H1 (cell line): ENCODE results near the gene THRB. TPM values are rescaled to one million over a fixed set of nuclear protein-coding genes. Genes with fewer than 3 reads are reported as not detected.

Experiments used
- CTCF ChIA-PET: fragments of 300-600 bp; sonication (Branson Sonifier 250); formaldehyde crosslinking; loops from one replicate; lab custom pipeline; 2021; ENCODE audit not compliant: partially characterized antibody; lab: Charles Lee
- POLR2A ChIA-PET: fragments of 300-600 bp; sonication (Branson Sonifier 250); formaldehyde crosslinking; loops from one replicate; lab custom pipeline; 2021; ENCODE audit warnings: inconsistent platforms; ENCODE audit not compliant: partially characterized antibody; lab: Charles Lee
- DNase-seq, 2 experiments: peaks; one replicate each; pipeline versions ENCODE4 v3.0.0 to v3.0.0-alpha.2; 2010 to 2022; ENCODE audit warnings: low spot score in 2 of 2, low read depth in 1 of 2, mixed read lengths in 1 of 2
- FAIRE-seq: peaks from 2 replicates; lab custom pipeline; 2011; peaks lifted over from hg19 to GRCh38; lab: Jason Lieb, UNC
- H2AFZ ChIP-seq: 2 replicates; pipeline ENCODE4 v1.8.1; 2012; ENCODE audit warnings: low read length, inconsistent platforms
- H2AK5ac ChIP-seq: 2 replicates; pipeline ENCODE4 v1.6.1; 2013; ENCODE audit warnings: low read depth, low read length
- H2BK120ac ChIP-seq: replicated peaks from 2 replicates; pipeline ENCODE3; 2013; ENCODE audit warnings: low read depth, low read length, inconsistent platforms
- H2BK12ac ChIP-seq: 2 replicates; pipeline ENCODE4 v1.6.1; 2013; ENCODE audit warnings: low read depth, low read length
- H2BK15ac ChIP-seq: 2 replicates; pipeline ENCODE4 v1.6.1; 2013; ENCODE audit warnings: low read length
- H2BK20ac ChIP-seq: 2 replicates; pipeline ENCODE4 v1.6.1; 2013; ENCODE audit warnings: low read length
- H2BK5ac ChIP-seq: 2 replicates; pipeline ENCODE4 v1.6.1; 2013; ENCODE audit warnings: low read depth, low read length
- H3K14ac ChIP-seq: 2 replicates; pipeline ENCODE4 v1.6.1; 2013; ENCODE audit warnings: inconsistent platforms; ENCODE audit not compliant: insufficient read length
- H3K18ac ChIP-seq: 2 replicates; pipeline ENCODE4 v1.6.1; 2013; ENCODE audit warnings: low read length; ENCODE audit errors: extremely low read depth
- H3K23ac ChIP-seq: 2 replicates; pipeline ENCODE4 v1.6.1; 2013; ENCODE audit warnings: inconsistent platforms; ENCODE audit not compliant: insufficient read length
- H3K23me2 ChIP-seq: 2 replicates; pipeline ENCODE4 v1.6.1; 2013; ENCODE audit warnings: low read depth, low read length
- H3K27ac ChIP-seq: 2 replicates; pipeline ENCODE4 v1.6.1; 2011; ENCODE audit warnings: low read depth, low read length, inconsistent platforms
- H3K27me3 ChIP-seq, 4 experiments: replicated peaks in 1 of 4; 1 replicate in 1 of 4; 2 replicates in 3 of 4; pipeline versions ENCODE4 v1.6.1 to v1.8.1; 2011 to 2013; ENCODE audit warnings: low read length in 3 of 4, mild to moderate bottlenecking in 3 of 4, inconsistent platforms in 2 of 4, mixed read lengths in 2 of 4, moderate library complexity in 1 of 4; ENCODE audit not compliant: control insufficient read depth in 3 of 4, insufficient read depth in 3 of 4; ENCODE audit errors: extremely low read depth in 1 of 4
- H3K36me3 ChIP-seq, 4 experiments: 2 replicates each; pipeline versions ENCODE4 v1.6.1 to v1.8.1; 2011 to 2013; ENCODE audit warnings: mild to moderate bottlenecking in 4 of 4, low read length in 3 of 4, moderate library complexity in 2 of 4, control low read depth in 1 of 4, inconsistent platforms in 1 of 4; ENCODE audit not compliant: insufficient read depth in 4 of 4, control insufficient read depth in 2 of 4
- H3K4ac ChIP-seq: replicated peaks from 2 replicates; pipeline ENCODE3; 2013; ENCODE audit warnings: low read length, low read depth, mixed read lengths, inconsistent platforms; ENCODE audit not compliant: insufficient read length
- H3K4me1 ChIP-seq, 4 experiments: replicated peaks in 1 of 4; 1 replicate in 1 of 4; 2 replicates in 3 of 4; pipeline versions ENCODE4 v1.6.1 to v1.8.1; 2011 to 2013; ENCODE audit warnings: low read length in 3 of 4, inconsistent platforms in 2 of 4, mixed read lengths in 1 of 4; ENCODE audit not compliant: insufficient read depth in 4 of 4, control insufficient read depth in 3 of 4
- H3K4me2 ChIP-seq, 2 experiments: 2 replicates each; pipeline versions ENCODE4 v1.6.1 to v1.8.1; 2011 to 2013; ENCODE audit warnings: low read depth in 2 of 2, low read length in 2 of 2, control low read depth in 1 of 2, inconsistent platforms in 1 of 2, mild to moderate bottlenecking in 1 of 2; ENCODE audit not compliant: insufficient read depth in 1 of 2
- H3K4me3 ChIP-seq, 4 experiments: fragments of 200-600, 300-600 bp in 1 of 4; sonication (generic), shearing (Covaris generic), sonication (Bioruptor Twin) in 1 of 4; 2 replicates each; pipeline versions ENCODE4 v1.5.1 to v1.8.1; 2011 to 2016; ENCODE audit warnings: low read length in 4 of 4, low read depth in 3 of 4, control low read depth in 2 of 4, inconsistent platforms in 2 of 4, mild to moderate bottlenecking in 2 of 4, mixed read lengths in 1 of 4, moderate library complexity in 1 of 4; ENCODE audit not compliant: insufficient read depth in 2 of 4; ENCODE audit errors: extremely low read depth in 1 of 4
- H3K56ac ChIP-seq: replicated peaks from 2 replicates; pipeline ENCODE3; 2013; ENCODE audit warnings: low read depth, mild to moderate bottlenecking, mixed read lengths, low read length, inconsistent platforms; ENCODE audit not compliant: insufficient read length
- H3K79me1 ChIP-seq: 2 replicates; pipeline ENCODE4 v1.6.1; 2013; ENCODE audit warnings: low read depth, low read length, control low read depth
- H3K79me2 ChIP-seq, 2 experiments: 2 replicates each; pipeline versions ENCODE4 v1.6.1 to v1.8.1; 2012 to 2013; ENCODE audit warnings: low read length in 2 of 2, mild to moderate bottlenecking in 2 of 2, inconsistent platforms in 1 of 2; ENCODE audit not compliant: insufficient read depth in 2 of 2, control insufficient read depth in 1 of 2
- H3K9ac ChIP-seq, 4 experiments: replicated peaks in 1 of 4; 1 replicate in 1 of 4; 2 replicates in 3 of 4; pipeline versions ENCODE4 v1.6.1 to v1.8.1; 2011 to 2013; ENCODE audit warnings: low read depth in 3 of 4, low read length in 3 of 4, control low read depth in 2 of 4, mild to moderate bottlenecking in 2 of 4, moderate library complexity in 2 of 4, inconsistent platforms in 1 of 4; ENCODE audit errors: extremely low read depth in 1 of 4
- H3K9me3 ChIP-seq, 2 experiments: 2 replicates each; pipeline versions ENCODE4 v1.6.1 to v1.8.1; 2012 to 2013; ENCODE audit warnings: mild to moderate bottlenecking in 2 of 2, moderate library complexity in 2 of 2, control low read depth in 1 of 2, inconsistent platforms in 1 of 2, low read depth in 1 of 2, low read length in 1 of 2, mixed read lengths in 1 of 2; ENCODE audit not compliant: insufficient read depth in 2 of 2
- H4K20me1 ChIP-seq, 2 experiments: replicated peaks in 1 of 2; 2 replicates each; pipeline versions ENCODE3 to v1.8.1; 2011 to 2013; ENCODE audit warnings: inconsistent platforms in 2 of 2, low read length in 2 of 2, mild to moderate bottlenecking in 1 of 2; ENCODE audit not compliant: insufficient read depth in 2 of 2, control insufficient read depth in 1 of 2
- H4K5ac ChIP-seq: 2 replicates; pipeline ENCODE4 v1.6.1; 2013; ENCODE audit warnings: low read length, low read depth, mixed read lengths, inconsistent platforms; ENCODE audit not compliant: insufficient read length
- H4K8ac ChIP-seq: 2 replicates; pipeline ENCODE4 v1.8.0; 2013; ENCODE audit warnings: mild to moderate bottlenecking, moderate library complexity, low read length, inconsistent platforms; ENCODE audit not compliant: insufficient read depth; ENCODE audit errors: extremely low read depth
- H4K91ac ChIP-seq: replicated peaks from 2 replicates; pipeline ENCODE3; 2013; ENCODE audit warnings: low read length, mixed read lengths, inconsistent platforms; ENCODE audit not compliant: insufficient read length
- BACH1 ChIP-seq: IDR thresholded peaks from 2 replicates; pipeline ENCODE4 v1.6.1; 2012; ENCODE audit warnings: low read length, improper control_type of control experiment
- CBX5 ChIP-seq: fragments of 300-800, 300-1000 bp; sonication (generic); IDR thresholded peaks from 2 replicates; pipeline ENCODE4 v1.7.1; 2016; ENCODE audit warnings: antibody characterized with exemption, low read length, low read depth
- GTF2F1 ChIP-seq: IDR thresholded peaks from 2 replicates; pipeline ENCODE4 v1.6.1; 2012; ENCODE audit warnings: low read depth, low read length, improper control_type of control experiment, borderline replicate concordance
- MAFK ChIP-seq: IDR thresholded peaks from 2 replicates; pipeline ENCODE4 v1.6.1; 2012; ENCODE audit warnings: low read depth, mild to moderate bottlenecking, improper control_type of control experiment, low read length
- NANOG ChIP-seq: IDR thresholded peaks from 2 replicates; pipeline ENCODE4 v1.6.1; 2011; ENCODE audit warnings: low read length, low read depth, mild to moderate bottlenecking, inconsistent platforms; ENCODE audit not compliant: insufficient read depth, poor library complexity, severe bottlenecking
- SP1 ChIP-seq: IDR thresholded peaks from 2 replicates; pipeline ENCODE4 v1.6.1; 2011; ENCODE audit warnings: low read depth, low read length
- SP4 ChIP-seq: IDR thresholded peaks from 2 replicates; pipeline ENCODE4 v1.6.1; 2012; ENCODE audit warnings: low read length, inconsistent platforms
- SUZ12 ChIP-seq: fragments of 200-600 bp; sonication (generic); IDR thresholded peaks from 2 replicates; pipeline ENCODE4 v1.6.1; 2012; ENCODE audit warnings: mild to moderate bottlenecking, inconsistent platforms, low read length, moderate library complexity, mixed read lengths
- TCF12 ChIP-seq: IDR thresholded peaks from 2 replicates; pipeline ENCODE4 v1.6.1; 2011; ENCODE audit warnings: low read depth, mild to moderate bottlenecking, low read length
- WGBS, 2 experiments: shearing (Covaris generic) in 1 of 2; methylation state at CpG; one replicate each; pipeline versions ENCODE4 v1.1.6 to v1.1.7; 2013 to 2015; ENCODE audit warnings: low lambda C conversion rate in 2 of 2, mixed read lengths in 2 of 2, inconsistent platforms in 1 of 2, low coverage in 1 of 2, missing lambda C conversion rate in 1 of 2; ENCODE audit not compliant: insufficient replicate concordance in 2 of 2, insufficient coverage in 1 of 2, insufficient read length in 1 of 2; ENCODE audit errors: extremely low coverage in 1 of 2, missing lambda C conversion rate in 1 of 2; 5-methylcytosine and 5-hydroxymethylcytosine counted together
- polyA plus RNA-seq, 7 experiments: library from polyadenylated mRNA; depleted of rRNA in 3 of 7; stranded (reverse) in 5 of 7; unstranded in 2 of 7; fragments of >200 nt in 5 of 7; fragments of 200-250 nt in 2 of 7; gene quantifications; 1 replicate in 5 of 7; 2 replicates in 1 of 7; 4 replicates in 1 of 7; pipeline versions ENCODE4 v1.2.1 to v1.2.3, GENCODE V29; 2011 to 2013; ENCODE audit warnings: missing spikeins in 2 of 7, mixed read lengths in 2 of 7
- total RNA-seq: library from RNA; stranded (reverse); fragmentation: NEBNext Ultra II Directional; extraction: Animal tissue kit (Norgen Biotek cat#: 25700); gene quantifications from 2 replicates; pipeline ENCODE4 v1.2.1, GENCODE V29; 2021
- TF ChIP-seq, protein P1 (sequence below), 3 experiments: IDR thresholded peaks; 1 replicate in 2 of 3; 2 replicates in 1 of 3; pipeline versions ENCODE4 v1.5.1 to v1.6.1; 2011; ENCODE audit warnings: low read length in 3 of 3, mild to moderate bottlenecking in 3 of 3, inconsistent platforms in 2 of 3, low read depth in 1 of 3, moderate library complexity in 1 of 3; ENCODE audit not compliant: insufficient read depth in 1 of 3; ENCODE audit errors: control extremely low read depth in 1 of 3
- TF ChIP-seq, protein P2 (sequence below): IDR thresholded peaks from 2 replicates; pipeline ENCODE4 v1.6.1; 2012; ENCODE audit warnings: low read length, inconsistent platforms

The THRB gene
- total and polyA plus RNA-seq, 2 of the 8 experiments (the other 6 are each of a cell fraction or from before 2014, with no cell fraction given), result 0.98 to 3.9 TPM

- Histone ChIP-seq H2BK120ac (no peak overlapping the region), H4K8ac (no peak overlapping the region), H3K27ac (no peak overlapping the region), H3K4ac (no peak overlapping the region), H2BK5ac (no peak overlapping the region), H2BK20ac (no peak overlapping the region), H2AFZ (no peak overlapping the region), H2BK15ac (no peak overlapping the region), H2AK5ac (no peak overlapping the region), H3K56ac (no peak overlapping the region), H3K79me1 (no peaks in the 10 kb centered on the region), H4K91ac (no peak overlapping the region), H3K4me1 (no peaks in the 10 kb centered on the region), H3K23me2 (no peaks in the 10 kb centered on the region), H2BK12ac (no peak overlapping the region), H4K20me1 (no peaks in the 10 kb centered on the region), H3K9ac (no peak overlapping the region), H3K36me3 (no peaks in the 10 kb centered on the region), H4K5ac (no peak overlapping the region), H3K27me3 (no peaks in the 10 kb centered on the region), H3K79me2 (no peaks in the 10 kb centered on the region), H3K4me3 (no peak overlapping the region), H3K4me2 (no peak overlapping the region), H3K18ac (no peak overlapping the region), H3K9me3 (no peaks in the 10 kb centered on the region), H3K14ac (no peak overlapping the region), H3K23ac (no peak overlapping the region)
- 85% methylated on average over 4 of the region's 4 CpGs; no CpG with 5 or more reads in 1 of the 2 experiments for WGBS, 2 experiments
- no peak for DNase-seq
- ChIA-PET CTCF (interaction anchor here (0.6 to 1.2 kb wide), 2 partner anchors 15 to 17 kb away, joined by 3 read pairs; no protein-coding TSS in a partner anchor), POLR2A (no interaction called here)
- FAIRE-seq, result no peak
- TF ChIP-seq TCF12 (no peak), SUZ12 (no peak), SP4 (no peak), MAFK (no peak), NANOG (no peak), BACH1 (no peak), GTF2F1 (no peak), CBX5 (no peak), SP1 (no peak)
- TF ChIP-seq, protein P1, sequence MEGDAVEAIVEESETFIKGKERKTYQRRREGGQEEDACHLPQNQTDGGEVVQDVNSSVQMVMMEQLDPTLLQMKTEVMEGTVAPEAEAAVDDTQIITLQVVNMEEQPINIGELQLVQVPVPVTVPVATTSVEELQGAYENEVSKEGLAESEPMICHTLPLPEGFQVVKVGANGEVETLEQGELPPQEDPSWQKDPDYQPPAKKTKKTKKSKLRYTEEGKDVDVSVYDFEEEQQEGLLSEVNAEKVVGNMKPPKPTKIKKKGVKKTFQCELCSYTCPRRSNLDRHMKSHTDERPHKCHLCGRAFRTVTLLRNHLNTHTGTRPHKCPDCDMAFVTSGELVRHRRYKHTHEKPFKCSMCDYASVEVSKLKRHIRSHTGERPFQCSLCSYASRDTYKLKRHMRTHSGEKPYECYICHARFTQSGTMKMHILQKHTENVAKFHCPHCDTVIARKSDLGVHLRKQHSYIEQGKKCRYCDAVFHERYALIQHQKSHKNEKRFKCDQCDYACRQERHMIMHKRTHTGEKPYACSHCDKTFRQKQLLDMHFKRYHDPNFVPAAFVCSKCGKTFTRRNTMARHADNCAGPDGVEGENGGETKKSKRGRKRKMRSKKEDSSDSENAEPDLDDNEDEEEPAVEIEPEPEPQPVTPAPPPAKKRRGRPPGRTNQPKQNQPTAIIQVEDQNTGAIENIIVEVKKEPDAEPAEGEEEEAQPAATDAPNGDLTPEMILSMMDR (IDR thresholded peaks at IDR 0.05; ENCODE audit: control extremely low read depth in 1 of 3, insufficient read depth in 1 of 3, low read depth in 1 of 3, low read length in 3 of 3), result no peak
- TF ChIP-seq, protein P2, sequence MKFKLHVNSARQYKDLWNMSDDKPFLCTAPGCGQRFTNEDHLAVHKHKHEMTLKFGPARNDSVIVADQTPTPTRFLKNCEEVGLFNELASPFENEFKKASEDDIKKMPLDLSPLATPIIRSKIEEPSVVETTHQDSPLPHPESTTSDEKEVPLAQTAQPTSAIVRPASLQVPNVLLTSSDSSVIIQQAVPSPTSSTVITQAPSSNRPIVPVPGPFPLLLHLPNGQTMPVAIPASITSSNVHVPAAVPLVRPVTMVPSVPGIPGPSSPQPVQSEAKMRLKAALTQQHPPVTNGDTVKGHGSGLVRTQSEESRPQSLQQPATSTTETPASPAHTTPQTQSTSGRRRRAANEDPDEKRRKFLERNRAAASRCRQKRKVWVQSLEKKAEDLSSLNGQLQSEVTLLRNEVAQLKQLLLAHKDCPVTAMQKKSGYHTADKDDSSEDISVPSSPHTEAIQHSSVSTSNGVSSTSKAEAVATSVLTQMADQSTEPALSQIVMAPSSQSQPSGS, result no peak
Observed at GRCh38 chr3:24072193-24072592, 422.5 kb downstream of the THRB start.
